ENCODE data around the gene PIH1D1.

The PIH1D1 gene

DNA sequence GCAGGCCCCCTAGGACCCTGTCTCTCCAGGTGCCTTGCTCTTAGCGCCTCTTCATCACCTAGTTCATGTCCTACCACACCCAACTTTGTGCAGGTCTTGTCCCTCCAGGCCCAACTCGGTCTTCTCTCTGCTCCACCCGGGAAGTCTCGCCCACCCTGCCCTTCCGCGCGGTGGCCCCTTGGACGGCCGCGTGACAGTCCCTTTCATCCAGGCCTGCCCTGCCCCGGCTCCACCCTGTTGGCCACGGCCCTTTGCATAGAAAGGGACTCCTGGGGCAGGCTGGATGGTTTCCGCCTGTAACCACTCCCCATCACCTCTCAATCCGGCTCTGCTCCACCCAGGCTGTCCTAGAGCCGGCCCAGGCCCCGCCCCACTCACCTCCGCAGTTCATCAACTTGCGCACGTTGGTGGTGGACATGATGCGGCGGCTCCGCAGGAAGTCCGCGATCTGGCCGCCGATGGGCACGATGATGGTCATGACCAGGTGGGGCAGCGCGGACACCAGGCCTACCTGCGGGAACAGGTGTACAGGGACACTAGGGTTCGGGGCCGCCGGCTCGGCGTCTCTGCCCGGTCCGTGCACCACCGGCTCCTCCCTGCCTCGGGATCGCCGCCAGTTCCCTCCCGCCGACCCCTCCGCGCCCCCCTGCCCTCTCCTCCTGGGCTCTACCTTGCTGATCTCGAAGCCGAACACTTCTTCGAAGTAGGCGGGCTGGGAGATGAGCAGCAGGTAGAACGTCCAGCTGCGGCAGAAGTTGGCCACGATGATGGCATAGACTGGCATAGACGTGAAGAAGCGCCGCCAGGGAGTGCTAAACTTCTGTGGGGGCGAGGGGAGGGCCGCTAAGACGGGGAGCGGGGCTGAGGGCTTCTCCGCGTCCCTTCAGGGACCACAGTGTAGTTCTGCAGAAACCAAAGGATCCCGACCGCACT, 19.2 kb downstream of the PIH1D1 start:
- DNase-seq = no peak

DNA sequence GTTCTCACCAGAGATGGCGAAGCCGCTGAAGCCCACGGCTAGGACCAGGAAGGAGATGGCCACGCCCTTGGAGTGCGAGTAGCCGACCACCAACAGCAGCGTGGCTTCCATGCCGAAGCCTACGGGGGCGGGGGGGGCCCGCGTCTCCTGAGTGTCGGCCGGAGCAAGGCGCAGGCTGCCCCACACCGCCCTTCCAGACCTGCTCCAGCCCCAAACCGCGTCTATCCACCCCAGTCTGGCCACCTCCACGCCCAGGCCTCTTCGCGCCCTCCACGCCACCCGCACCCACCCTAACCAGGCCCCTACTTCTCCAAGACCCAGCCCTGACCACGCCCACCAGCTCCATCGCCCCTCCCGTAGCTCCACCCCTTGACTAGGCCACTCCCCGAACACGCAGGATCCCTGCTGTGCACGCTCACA, 20.3 kb downstream of the PIH1D1 start:
- DNase-seq = no peak

DNA sequence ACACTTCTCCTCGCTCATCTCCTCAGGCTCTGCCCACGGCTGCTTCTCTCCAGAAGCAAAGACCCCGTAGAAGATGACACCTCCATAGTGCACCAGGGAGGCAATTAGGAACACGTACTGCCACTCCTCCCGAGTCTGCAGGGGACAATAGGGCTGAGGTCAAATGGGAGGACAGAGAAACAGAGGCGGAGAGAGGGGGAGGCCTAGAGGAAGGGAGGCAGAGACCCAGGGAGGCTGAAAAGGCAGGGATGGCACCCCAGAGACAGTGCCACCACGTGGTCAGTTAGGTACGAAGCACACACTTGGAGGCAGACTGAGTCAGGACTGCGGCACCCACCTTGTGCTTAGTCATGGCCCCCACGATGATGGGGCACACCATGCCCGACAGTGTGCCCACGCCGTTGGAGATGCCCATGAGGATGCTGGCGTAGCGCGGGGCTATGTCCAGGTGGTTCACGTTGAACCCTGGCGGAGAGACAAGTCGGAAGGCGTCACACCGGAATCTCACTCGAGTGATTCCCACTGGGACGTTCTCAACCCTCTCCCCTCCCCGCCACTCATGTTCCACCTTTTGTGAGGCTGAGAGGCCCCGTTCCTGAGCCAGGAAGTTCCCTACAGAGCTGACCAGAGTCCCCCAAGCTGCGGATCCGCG, 20.8 kb downstream of the PIH1D1 start:
- DNase-seq = no peak

GRCh38 chr19:49430172-49430677, 21.4 kb downstream of the PIH1D1 start:
- no peak for DNase-seq

- DNase-seq = no peak
These were observed 22.8 kb downstream of the PIH1D1 start for GRCh38 chr19:49428547-49429451.

- DNase-seq = no peak
These were observed 23.6 kb downstream of the PIH1D1 start for GRCh38 chr19:49427855-49428546.

GRCh38 chr19:49427339-49427738, 24.3 kb downstream of the PIH1D1 start:
- no peak for DNase-seq

DNA sequence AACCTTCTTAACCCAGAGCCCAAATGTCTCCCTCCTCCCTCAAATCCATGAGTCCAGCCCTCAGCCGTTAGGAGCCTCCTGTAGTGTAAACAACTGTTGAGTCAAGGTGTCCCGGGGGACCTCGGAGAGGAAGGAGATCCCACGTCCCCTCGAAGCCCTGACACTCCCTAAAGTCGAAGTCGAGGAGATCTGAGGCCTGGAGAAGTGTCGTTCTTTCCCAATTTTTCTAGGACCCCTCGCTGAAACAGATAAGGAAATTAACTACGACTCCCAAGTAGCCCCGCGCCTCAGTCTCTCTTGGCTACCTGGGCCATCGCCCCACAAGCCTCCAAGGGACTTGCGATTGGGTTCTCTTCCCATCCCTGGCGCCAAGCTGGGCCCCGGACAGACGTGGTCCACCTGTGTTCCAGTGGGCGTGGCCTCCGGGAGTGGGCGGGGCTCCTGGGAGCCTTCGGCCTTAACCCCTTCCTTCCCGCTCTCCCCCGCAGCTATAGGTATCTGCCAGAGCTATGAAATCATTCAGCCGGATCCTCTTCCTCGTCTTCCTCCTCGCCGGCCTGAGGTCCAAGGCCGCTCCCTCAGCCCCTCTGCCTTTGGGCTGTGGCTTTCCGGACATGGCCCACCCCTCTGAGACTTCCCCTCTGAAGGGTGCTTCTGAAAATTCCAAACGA, 25.6 kb downstream of the PIH1D1 start:
- DNase-seq = no peak

DNA sequence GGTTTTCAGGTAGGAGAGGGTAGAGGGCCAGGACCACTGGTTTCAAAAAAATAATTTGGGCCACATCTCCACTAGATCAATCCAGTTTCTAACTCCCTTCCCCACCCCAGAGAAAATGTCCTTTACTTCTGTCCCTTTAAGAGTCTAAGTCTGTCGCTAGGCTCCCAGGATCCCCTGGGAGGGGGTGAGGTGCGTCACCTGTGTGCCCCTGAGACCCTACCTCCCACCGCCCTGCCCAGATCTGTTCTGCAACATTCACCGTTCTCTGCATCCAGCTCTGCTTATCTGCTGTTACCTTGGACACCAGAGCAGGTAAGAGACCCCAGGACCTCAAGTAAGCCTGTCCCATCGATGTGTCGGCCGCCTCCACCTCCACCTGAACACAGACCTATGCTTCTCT, 26.4 kb downstream of the PIH1D1 start, which contains the start of gene GFY:
TSS of gene GFY (plus strand) at position 211 of the 400 bp plus-strand sequence. CDS start 1,043 bp downstream, outside the sequence.
- no peak for DNase-seq

GRCh38 chr19:49423985-49424303, 27.7 kb downstream of the PIH1D1 start:
- no peak for DNase-seq

DNA sequence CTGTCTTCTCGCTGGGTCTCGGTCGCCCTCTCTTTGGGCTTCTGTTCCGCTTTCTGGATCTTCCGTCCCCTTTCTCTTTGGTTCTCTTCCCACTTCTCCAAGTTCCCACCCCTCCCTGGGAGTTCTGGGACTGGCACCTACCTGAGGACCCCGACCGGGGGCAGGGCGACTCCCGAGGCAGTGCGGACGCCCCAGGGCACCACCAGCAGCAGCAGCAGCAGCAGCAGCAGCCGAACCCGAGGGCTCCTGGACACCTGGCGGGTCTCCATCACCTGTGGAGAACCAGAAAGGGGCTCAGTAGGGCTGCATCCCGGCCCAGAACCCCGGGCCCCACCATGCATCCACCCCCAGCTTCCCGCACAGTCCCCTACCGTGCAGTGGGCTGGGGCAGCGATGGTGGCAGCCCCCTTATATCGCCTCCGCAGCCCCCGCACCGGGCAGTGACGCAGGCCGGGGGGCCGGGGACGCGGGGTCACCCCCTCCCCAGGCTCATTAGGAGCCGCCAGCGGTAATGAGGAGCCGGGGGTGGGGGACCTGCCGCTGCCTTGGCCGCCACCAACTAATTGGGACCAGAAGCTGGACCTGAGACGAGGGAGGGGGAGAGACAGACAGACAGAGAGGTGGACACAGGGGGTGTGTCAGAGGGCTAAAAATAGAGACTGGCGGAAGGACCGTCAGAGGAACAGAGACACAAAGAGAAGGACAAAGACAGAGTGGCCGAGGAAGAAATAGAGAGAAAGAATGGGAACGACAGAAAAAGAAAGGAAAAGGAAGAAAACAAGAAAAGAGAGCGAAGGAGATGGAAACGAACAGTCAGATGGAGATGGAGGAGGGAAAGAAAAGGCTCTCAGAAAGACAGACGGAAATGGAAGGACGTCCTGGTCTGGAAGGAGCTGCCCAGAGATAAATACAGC, 28.3 kb downstream of the PIH1D1 start, which contains the start of gene PTH2:
TSS of gene PTH2 (minus strand) at position 371 of the 914 bp plus-strand sequence. CDS start at position 269, 102 bp downstream.
- DNase-seq = no peak

- DNase-seq = no peak
These were observed 29.1 kb downstream of the PIH1D1 start for GRCh38 chr19:49422407-49423070.

GRCh38 chr19:49421878-49422202, 29.8 kb downstream of the PIH1D1 start:
- DNase-seq = no peak

- DNase-seq = no peak
These were observed 30.4 kb downstream of the PIH1D1 start for GRCh38 chr19:49421039-49421877.

DNA sequence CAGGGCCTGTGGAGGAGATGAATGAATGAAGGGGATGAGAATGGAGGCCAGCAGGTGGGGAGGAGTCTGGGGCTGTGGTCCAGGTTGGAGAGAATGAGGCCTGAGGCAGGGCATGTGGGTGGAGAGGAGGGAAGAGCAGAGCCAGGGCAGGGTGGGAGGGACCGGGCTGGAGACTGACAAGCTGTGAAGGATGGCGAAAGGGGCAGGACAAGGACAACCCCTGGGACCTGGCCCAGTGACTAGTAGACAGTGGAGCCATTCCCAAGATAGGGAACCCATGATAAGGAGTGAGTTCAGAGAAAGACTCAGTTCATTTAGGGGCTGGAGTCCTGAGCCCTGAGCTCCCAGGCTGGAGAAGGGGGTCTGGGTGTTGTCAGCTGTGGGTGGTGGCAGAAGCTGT, 31.4 kb downstream of the PIH1D1 start:
- DNase-seq = no peak

DNA sequence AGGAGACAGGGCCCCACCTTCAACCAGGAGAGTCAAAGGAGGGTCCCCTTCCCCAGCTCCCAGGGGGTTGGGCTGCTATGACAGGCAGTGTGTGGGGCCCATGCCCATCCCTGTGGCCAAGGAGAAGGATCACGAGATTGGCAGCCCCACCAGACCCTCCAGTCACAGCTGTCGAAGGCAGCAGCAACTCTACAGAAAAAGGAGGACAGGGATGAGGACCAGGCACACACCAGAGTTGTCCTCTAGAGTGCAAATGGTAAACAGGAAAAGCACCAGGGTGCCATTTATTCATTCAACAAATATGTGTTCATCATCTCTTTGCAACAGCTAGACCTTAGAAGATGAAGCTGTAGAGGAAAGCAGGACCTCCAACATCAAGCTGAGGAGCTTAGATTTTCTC, 32.4 kb downstream of the PIH1D1 start:
- no peak for DNase-seq

DNA sequence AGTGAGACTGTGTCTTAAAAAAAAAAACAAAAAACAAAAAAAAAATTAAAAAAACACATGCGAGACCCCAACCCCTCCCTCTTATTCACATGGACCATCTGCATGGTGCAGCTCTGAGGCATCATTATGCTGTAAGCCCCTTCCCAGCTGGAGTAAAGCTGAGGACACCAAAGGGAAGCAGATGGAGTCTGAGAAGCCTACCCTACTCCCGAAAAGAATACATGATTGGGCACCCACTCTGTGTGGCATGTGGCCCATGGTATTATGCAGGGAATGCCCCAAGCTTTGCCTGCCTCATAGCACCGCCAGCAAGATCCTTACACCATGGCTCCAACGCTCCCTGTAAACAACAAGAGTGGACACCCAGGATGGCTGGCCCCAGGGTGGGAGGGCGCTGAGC, 33.1 kb downstream of the PIH1D1 start:
- DNase-seq = no peak

GRCh38 chr19:49417088-49417487, 34.5 kb downstream of the PIH1D1 start:
- no peak for DNase-seq

DNA sequence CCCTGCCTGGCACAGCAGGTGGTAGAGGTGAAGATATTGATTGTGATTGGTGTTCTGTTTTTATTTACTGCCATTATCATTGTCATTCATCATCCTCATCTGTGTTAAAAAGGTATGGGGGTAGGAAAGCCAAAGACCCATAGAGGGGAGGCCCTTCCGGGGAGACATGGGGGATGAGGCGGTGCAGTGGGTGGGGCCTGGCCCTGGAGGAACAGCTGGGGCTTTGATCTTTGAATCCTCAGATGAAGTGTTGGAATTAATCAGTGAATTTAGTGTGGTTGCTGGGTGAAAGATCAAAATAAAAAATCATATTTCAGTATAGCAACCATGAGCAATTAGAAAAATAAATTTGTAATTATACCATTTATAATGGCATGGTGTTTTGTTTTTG, 35.8 kb downstream of the PIH1D1 start:
- DNase-seq = no peak

All from activated T-cell treated with anti-CD3 and anti-CD28 coated beads for 4 hours (primary cell).